Transverse colon (tissue), 3 donors: ENCODE results near the gene ABCF1.

ENCODE experiments used
- POLR2A ChIP-seq: fragments of 450-650 bp; IDR thresholded peaks from one replicate; pipeline ENCODE4 v1.6.1; 2016; ENCODE audit warnings: antibody characterized with exemption, mild to moderate bottlenecking, moderate library complexity
- TF ChIP-seq, protein P1 (sequence below), 5 experiments: fragments of 200-600 bp in 3 of 5; fragments of 450-650 bp in 2 of 5; sonication (generic) in 3 of 5; IDR thresholded peaks; 1 replicate in 2 of 5; 2 replicates in 3 of 5; pipeline ENCODE4 v1.5.1; 2016 to 2017; ENCODE audit warnings: antibody characterized with exemption in 5 of 5, inconsistent platforms in 3 of 5, mild to moderate bottlenecking in 2 of 5, moderate library complexity in 1 of 5

DNA sequence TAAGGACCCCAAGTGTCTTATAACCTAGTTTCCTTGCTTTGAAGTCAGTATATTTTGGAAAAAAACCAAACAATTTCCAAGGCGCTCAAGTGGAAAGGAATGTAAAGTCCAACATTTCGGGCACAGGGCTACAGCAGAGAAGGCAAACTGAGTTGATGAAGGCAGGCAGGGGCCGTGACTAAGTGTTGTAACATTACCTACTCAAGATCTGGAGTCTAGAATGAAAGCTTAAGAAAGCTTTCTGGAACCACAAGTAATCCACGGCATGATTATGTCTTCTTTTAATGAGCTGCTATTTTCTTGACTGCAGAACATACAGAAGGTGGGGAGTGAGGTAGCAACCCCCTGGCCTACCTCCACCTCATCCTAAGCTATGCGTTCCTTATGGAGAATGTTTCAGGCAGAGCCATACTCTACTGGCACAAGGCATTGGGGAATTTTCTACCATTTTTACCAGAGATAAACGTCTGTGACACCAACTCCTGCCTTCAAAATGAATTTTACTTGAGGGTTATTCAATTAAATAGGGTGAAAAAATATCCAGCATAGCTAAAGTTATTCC lies 41.5 kb downstream of the ABCF1 start:
- no peak for TF ChIP-seq POLR2A
- TF ChIP-seq, protein P1, sequence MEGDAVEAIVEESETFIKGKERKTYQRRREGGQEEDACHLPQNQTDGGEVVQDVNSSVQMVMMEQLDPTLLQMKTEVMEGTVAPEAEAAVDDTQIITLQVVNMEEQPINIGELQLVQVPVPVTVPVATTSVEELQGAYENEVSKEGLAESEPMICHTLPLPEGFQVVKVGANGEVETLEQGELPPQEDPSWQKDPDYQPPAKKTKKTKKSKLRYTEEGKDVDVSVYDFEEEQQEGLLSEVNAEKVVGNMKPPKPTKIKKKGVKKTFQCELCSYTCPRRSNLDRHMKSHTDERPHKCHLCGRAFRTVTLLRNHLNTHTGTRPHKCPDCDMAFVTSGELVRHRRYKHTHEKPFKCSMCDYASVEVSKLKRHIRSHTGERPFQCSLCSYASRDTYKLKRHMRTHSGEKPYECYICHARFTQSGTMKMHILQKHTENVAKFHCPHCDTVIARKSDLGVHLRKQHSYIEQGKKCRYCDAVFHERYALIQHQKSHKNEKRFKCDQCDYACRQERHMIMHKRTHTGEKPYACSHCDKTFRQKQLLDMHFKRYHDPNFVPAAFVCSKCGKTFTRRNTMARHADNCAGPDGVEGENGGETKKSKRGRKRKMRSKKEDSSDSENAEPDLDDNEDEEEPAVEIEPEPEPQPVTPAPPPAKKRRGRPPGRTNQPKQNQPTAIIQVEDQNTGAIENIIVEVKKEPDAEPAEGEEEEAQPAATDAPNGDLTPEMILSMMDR (IDR thresholded peaks at IDR 0.05): no peak
